Neural progenitor cell (in vitro differentiated cells): ENCODE results near the gene PDCD2L. TPM values are rescaled to one million over a fixed set of nuclear protein-coding genes. Genes with fewer than 3 reads are reported as not detected.

ENCODE experiments used
- DNase-seq: peaks from one replicate; pipeline ENCODE4 v3.0.0-alpha.2; 2016; ENCODE audit warnings: low spot score
- H2AFZ ChIP-seq: fragments of 200-600 bp; sonication (generic); replicated peaks from 2 replicates; pipeline ENCODE4 v1.6.1; 2016; ENCODE audit warnings: antibody characterized with exemption
- H3F3A ChIP-seq: fragments of 200-600 bp; sonication (generic); 2 replicates; pipeline ENCODE4 v1.6.1; 2016; ENCODE audit warnings: antibody characterized with exemption, low read depth
- H3K27ac ChIP-seq: fragments of 200-600 bp; sonication (generic); 2 replicates; pipeline ENCODE4 v1.5.1; 2016; ENCODE audit warnings: mild to moderate bottlenecking
- H3K27me3 ChIP-seq: fragments of 200-600 bp; sonication (generic); 2 replicates; pipeline ENCODE4 v1.6.1; 2016; ENCODE audit warnings: mild to moderate bottlenecking, moderate library complexity
- H3K36me3 ChIP-seq: fragments of 200-600 bp; sonication (generic); 2 replicates; pipeline ENCODE4 v1.5.1; 2016
- H3K4me1 ChIP-seq: fragments of 200-600 bp; sonication (generic); 2 replicates; pipeline ENCODE4 v1.6.1; 2016; ENCODE audit warnings: mixed run types
- H3K4me2 ChIP-seq: fragments of 200-600 bp; sonication (generic); 2 replicates; pipeline ENCODE4 v1.6.1; 2016
- H3K4me3 ChIP-seq: fragments of 200-600 bp; sonication (generic); 2 replicates; pipeline ENCODE4 v1.5.1; 2016
- H3K79me2 ChIP-seq: fragments of 200-600 bp; sonication (generic); 2 replicates; pipeline ENCODE4 v1.6.1; 2016; ENCODE audit warnings: low read depth
- H3K9ac ChIP-seq: fragments of 200-600 bp; sonication (generic); 2 replicates; pipeline ENCODE4 v1.6.1; 2016
- H3K9me3 ChIP-seq: fragments of 200-600 bp; sonication (generic); 2 replicates; pipeline ENCODE4 v1.5.1; 2016; ENCODE audit warnings: low read depth
- H4K20me1 ChIP-seq: fragments of 200-600 bp; sonication (generic); 2 replicates; pipeline ENCODE4 v1.6.1; 2016; ENCODE audit warnings: low read depth
- H3K27ac Mint-ChIP-seq: 3 replicates; pipeline ENCODE4 v1.8.0; 2021; ENCODE audit warnings: mixed read lengths
- H3K27me3 Mint-ChIP-seq: 2 replicates; pipeline ENCODE4 v1.8.0; 2022; ENCODE audit warnings: low read depth, mild to moderate bottlenecking, inconsistent platforms, moderate library complexity, mixed read lengths; ENCODE audit not compliant: insufficient read depth
- H3K36me3 Mint-ChIP-seq: 3 replicates; pipeline ENCODE4 v1.8.0; 2021; ENCODE audit warnings: mixed read lengths
- H3K4me1 Mint-ChIP-seq: 3 replicates; pipeline ENCODE4 v1.8.0; 2021; ENCODE audit warnings: mixed read lengths
- H3K4me3 Mint-ChIP-seq: 3 replicates; pipeline ENCODE4 v1.8.0; 2021; ENCODE audit warnings: mild to moderate bottlenecking, moderate library complexity, mixed read lengths
- H3K9me3 Mint-ChIP-seq: 3 replicates; pipeline ENCODE4 v1.8.0; 2020; ENCODE audit warnings: mixed read lengths
- CTCF ChIP-seq: fragments of 200-600 bp; sonication (generic); IDR thresholded peaks from 2 replicates; pipeline ENCODE4 v1.5.1; 2017; ENCODE audit warnings: antibody characterized with exemption, mild to moderate bottlenecking
- EZH2 ChIP-seq: fragments of 200-600 bp; sonication (generic); IDR thresholded peaks from 2 replicates; pipeline ENCODE4 v1.6.1; 2017; ENCODE audit warnings: antibody characterized with exemption, mild to moderate bottlenecking, moderate library complexity
- EZH2phosphoT487 ChIP-seq: fragments of 200-600 bp; sonication (generic); IDR thresholded peaks from 2 replicates; pipeline ENCODE4 v1.6.1; 2017; ENCODE audit warnings: antibody characterized with exemption
- total RNA-seq: library from RNA; depleted of rRNA; stranded (reverse); fragments of >200 nt; gene quantifications from 2 replicates; pipeline ENCODE4 v1.2.3, GENCODE V29; 2015; ENCODE audit warnings: low replicate concordance

PDCD2L gene
- total RNA-seq, 1 donor from 2014 or later, result 15.2 TPM

GRCh38 chr19:34430738-34431625 lies 26.8 kb downstream of the PDCD2L start:
- Histone ChIP-seq H3K79me2 (peaks cover 84% of the 10 kb centered on the region), H2AFZ (no peak overlapping the region), H3F3A (peaks cover 18% of the 10 kb centered on the region), H3K27me3 (no peaks in the 10 kb centered on the region), H3K27ac (no peak overlapping the region), H3K36me3 (peaks cover 6% of the 10 kb centered on the region), H3K4me1 (peaks cover 23% of the 10 kb centered on the region), H4K20me1 (peaks cover 68% of the 10 kb centered on the region), H3K9me3 (no peaks in the 10 kb centered on the region), H3K4me3 (peak overlapping the region; percentile 89), H3K9ac (no peak overlapping the region), H3K4me2 (peak overlapping the region; percentile 89)
- DNase-seq, result peak; percentile 66
- Mint-ChIP-seq H3K27ac (no peak overlapping the region), H3K36me3 (peaks cover 21% of the 10 kb centered on the region), H3K4me3 (peak overlapping the region; percentile 99), H3K27me3 (no peaks in the 10 kb centered on the region), H3K4me1 (peaks cover 21% of the 10 kb centered on the region), H3K9me3 (no peaks in the 10 kb centered on the region)
- TF ChIP-seq EZH2 (no peak), CTCF (peak; percentile 68), EZH2phosphoT487 (no peak)

- Mint-ChIP-seq H3K4me3 (no peak overlapping the region), H3K27ac (no peak overlapping the region), H3K4me1 (peaks cover 21% of the 10 kb centered on the region), H3K27me3 (no peaks in the 10 kb centered on the region), H3K9me3 (no peaks in the 10 kb centered on the region), H3K36me3 (peaks cover 25% of the 10 kb centered on the region)
- H3K79me2 ChIP-seq, result peaks cover 92% of the 10 kb centered on the region
- peaks cover 10% of the 10 kb centered on the region for H3K36me3 ChIP-seq
- H3K4me1 ChIP-seq, result peaks cover 23% of the 10 kb centered on the region
- no peak for DNase-seq
- no peaks in the 10 kb centered on the region for H3K9me3 ChIP-seq
- H3K4me2 ChIP-seq, result no peak overlapping the region
- no peak overlapping the region for H2AFZ ChIP-seq
- no peak overlapping the region for H3K27ac ChIP-seq
- H3F3A ChIP-seq, result peaks cover 10% of the 10 kb centered on the region
- H4K20me1 ChIP-seq, result peaks cover 69% of the 10 kb centered on the region
- no peaks in the 10 kb centered on the region for H3K27me3 ChIP-seq
- H3K9ac ChIP-seq, result no peak overlapping the region
- no peak overlapping the region for H3K4me3 ChIP-seq
- TF ChIP-seq CTCF, result no peak
- TF ChIP-seq EZH2, result no peak
- TF ChIP-seq EZH2phosphoT487, result no peak
Observed at GRCh38 chr19:34431681-34432402, 27.6 kb downstream of the PDCD2L start.

- Mint-ChIP-seq H3K4me3 (no peak overlapping the region), H3K9me3 (no peaks in the 10 kb centered on the region), H3K4me1 (peaks cover 19% of the 10 kb centered on the region), H3K36me3 (peaks cover 26% of the 10 kb centered on the region), H3K27me3 (no peaks in the 10 kb centered on the region), H3K27ac (no peak overlapping the region)
- no peak for TF ChIP-seq CTCF
- no peak for TF ChIP-seq EZH2phosphoT487
- TF ChIP-seq EZH2, result no peak
- Histone ChIP-seq H3K36me3 (peaks cover 13% of the 10 kb centered on the region), H3K27ac (no peak overlapping the region), H3K9me3 (no peaks in the 10 kb centered on the region), H3K4me3 (no peak overlapping the region), H4K20me1 (peaks cover 79% of the 10 kb centered on the region), H3K79me2 (peaks cover 100% of the 10 kb centered on the region), H2AFZ (no peak overlapping the region), H3K9ac (no peak overlapping the region), H3K4me1 (peaks cover 21% of the 10 kb centered on the region), H3K4me2 (no peak overlapping the region), H3F3A (peaks cover 2% of the 10 kb centered on the region), H3K27me3 (no peaks in the 10 kb centered on the region)
- no peak for DNase-seq
Observed at GRCh38 chr19:34432797-34433196, 28.6 kb downstream of the PDCD2L start.
